Fibroblast of skin of right biceps (primary cell): Measurements from ENCODE around the gene KRT6C.
A peak's percentile ranks its signal among the peaks of the same experiment; 100 is the strongest.

ENCODE experiments used
- DNase-seq: peaks from one replicate; pipeline ENCODE4 v3.0.0-alpha.2; 2013

The KRT6C gene

GRCh38 chr12:52434081-52434733, 39.4 kb downstream of the KRT6C start, which contains the start of gene KRT75:
KRT75 (minus strand) TSS chr12:52434371; CDS start chr12:52434304, 67 bp downstream.
- DNase-seq, result peak; percentile 49

GRCh38 chr12:52433501-52434080, 40.0 kb downstream of the KRT6C start:
- no peak for DNase-seq

- no peak for DNase-seq
Observed at GRCh38 chr12:52432559-52433207, 40.9 kb downstream of the KRT6C start.

- no peak for DNase-seq
Observed at GRCh38 chr12:52428121-52428520, 45.5 kb downstream of the KRT6C start.

- DNase-seq, result no peak
Observed at GRCh38 chr12:52427083-52427482, 46.5 kb downstream of the KRT6C start.

GRCh38 chr12:52426034-52426433, 47.6 kb downstream of the KRT6C start:
- DNase-seq, result no peak

- DNase-seq, result no peak
Observed at GRCh38 chr12:52425466-52425865, 48.1 kb downstream of the KRT6C start.

- DNase-seq, result no peak
Observed at GRCh38 chr12:52423661-52424500, 49.7 kb downstream of the KRT6C start.

- DNase-seq, result no peak
Observed at GRCh38 chr12:52423035-52423434, 50.6 kb downstream of the KRT6C start.

GRCh38 chr12:52419656-52420055, 53.9 kb downstream of the KRT6C start:
- DNase-seq, result peak; percentile 52

GRCh38 chr12:52418576-52419110, 55.0 kb downstream of the KRT6C start:
- no peak for DNase-seq
